HG03469 (cell line): Measurements from ENCODE around the gene NHLH1.
"Not testable (repeated sequence)": the region's sequence is repeated elsewhere in the genome, so short reads cannot be mapped to it uniquely, and the experiment has no call there.

ENCODE experiments used
- ATAC-seq: cut with Tn5 transposase; IDR thresholded peaks from one replicate; pipeline ENCODE4 v1.9.1; 2021; ENCODE audit warnings: mild to moderate bottlenecking, moderate library complexity, moderate number of reproducible peaks; ENCODE audit not compliant: unreplicated experiment

The NHLH1 gene

GRCh38 chr1:160375788-160376524, 9.1 kb downstream of the NHLH1 start:
- ATAC-seq, result no peak

GRCh38 chr1:160376525-160377131, 9.8 kb downstream of the NHLH1 start:
- no peak for ATAC-seq

GRCh38 chr1:160377585-160378206, 10.8 kb downstream of the NHLH1 start:
- ATAC-seq, result no peak

- ATAC-seq, result not testable (repeated sequence)
Measured at GRCh38 chr1:160384812-160385211, 17.9 kb downstream of the NHLH1 start.

- ATAC-seq, result not testable (repeated sequence)
Measured at GRCh38 chr1:160388406-160388805, 21.5 kb downstream of the NHLH1 start.

- no peak for ATAC-seq
Measured at GRCh38 chr1:160394673-160395072, 27.8 kb downstream of the NHLH1 start.

GRCh38 chr1:160397651-160398050, 30.8 kb downstream of the NHLH1 start:
- ATAC-seq, result no peak

- ATAC-seq, result no peak
Measured at GRCh38 chr1:160398823-160399222, 32.0 kb downstream of the NHLH1 start.

- ATAC-seq, result no peak
Measured at GRCh38 chr1:160399544-160400222, 32.8 kb downstream of the NHLH1 start.

- no peak for ATAC-seq
Measured at GRCh38 chr1:160400223-160400645, 33.4 kb downstream of the NHLH1 start, which contains the start of gene VANGL2. Gene VANGL2 (plus strand): TSS chr1:160400564. CDS start chr1:160415838, 15,274 bp downstream.

- ATAC-seq, result no peak
Measured at GRCh38 chr1:160400646-160401486, 34.0 kb downstream of the NHLH1 start.

GRCh38 chr1:160401487-160401805, 34.6 kb downstream of the NHLH1 start:
- ATAC-seq, result no peak

- ATAC-seq, result no peak
Measured at GRCh38 chr1:160402001-160402795, 35.3 kb downstream of the NHLH1 start.

- no peak for ATAC-seq
Measured at GRCh38 chr1:160403244-160403643, 36.4 kb downstream of the NHLH1 start.

GRCh38 chr1:160404094-160404493, 37.2 kb downstream of the NHLH1 start:
- ATAC-seq, result no peak

- ATAC-seq, result no peak
Measured at GRCh38 chr1:160405331-160405877, 38.5 kb downstream of the NHLH1 start.

- no peak for ATAC-seq
Measured at GRCh38 chr1:160406131-160406968, 39.5 kb downstream of the NHLH1 start.
